Measurements from ENCODE around the gene RASGRP3.

- TF ChIP-seq EZH2 (IDR thresholded peaks at IDR 0.05; ENCODE audit: low read depth) (no peak), CTCF (conservative IDR thresholded peaks at IDR 0.05) (no peak)
Observed at GRCh38 chr2:33443274-33443829, 33.1 kb upstream of the RASGRP3 start.

Measured in PC-9 (cell line).